Mucosa of gallbladder (tissue), 1 donor: ENCODE data around the gene ITGBL1. TPM values are rescaled to one million over a fixed set of nuclear protein-coding genes. Genes with fewer than 3 reads are reported as not detected.

Source experiments
- DNase-seq: peaks from one replicate; pipeline ENCODE4 v3.0.0-alpha.2; 2020; ENCODE audit warnings: low spot score
- total RNA-seq: library from RNA; stranded (reverse); gene quantifications from one replicate; pipeline ENCODE4 v1.2.1, GENCODE V29; 2021
- donor health status: DM: no; HTN: no; CAD: no.

Gene ITGBL1
- total RNA-seq, 1 donor from 2014 or later = 16.2 TPM

- no peak for DNase-seq
These were observed 294.0 kb downstream of the ITGBL1 start for GRCh38 chr13:101746513-101746912.

- DNase-seq = no peak
These were observed 294.6 kb downstream of the ITGBL1 start for GRCh38 chr13:101747039-101747438.

GRCh38 chr13:101749584-101749983, 297.1 kb downstream of the ITGBL1 start:
- no peak for DNase-seq

- DNase-seq = no peak
These were observed 299.0 kb downstream of the ITGBL1 start for GRCh38 chr13:101751488-101751887.

GRCh38 chr13:101752432-101752831, 300.0 kb downstream of the ITGBL1 start:
- DNase-seq = no peak

GRCh38 chr13:101755228-101755887, 302.9 kb downstream of the ITGBL1 start:
- no peak for DNase-seq

GRCh38 chr13:101757446-101758039, 305.1 kb downstream of the ITGBL1 start:
- no peak for DNase-seq

GRCh38 chr13:101763191-101763590, 310.7 kb downstream of the ITGBL1 start:
- DNase-seq = no peak

Other genes with a start within 250 kb of the ITGBL1 start
- 6.8 TPM for gene NALCN, start 36.2 kb upstream of the ITGBL1 start, total RNA-seq